DND-41 (cell line): ENCODE results near the gene PCK2.

Experiments used
- ATAC-seq: fragments of 200-7000 bp; cut with Tn5 transposase; 3 replicates; pipeline ENCODE4 v1.9.1; 2021; ENCODE audit warnings: low read depth; ENCODE audit not compliant: insufficient read depth
- DNase-seq: peaks from one replicate; pipeline ENCODE4 v3.0.0-alpha.2; 2020
- H2AFZ ChIP-seq: 2 replicates; pipeline ENCODE4 v1.6.0; 2012; ENCODE audit warnings: low read depth, low read length
- H3K27ac ChIP-seq: 2 replicates; pipeline ENCODE4 v1.5.1; 2012; ENCODE audit warnings: low read length, inconsistent platforms
- H3K27me3 ChIP-seq: fragments of 200-600 bp; sonication (generic); 2 replicates; pipeline ENCODE4 v1.6.0; 2012; ENCODE audit warnings: low read length, mild to moderate bottlenecking, inconsistent platforms; ENCODE audit not compliant: insufficient read depth, poor library complexity
- H3K36me3 ChIP-seq: 2 replicates; pipeline ENCODE4 v1.5.1; 2012; ENCODE audit warnings: low read length, inconsistent platforms; ENCODE audit not compliant: insufficient read depth
- H3K4me1 ChIP-seq: 2 replicates; pipeline ENCODE4 v1.5.1; 2012; ENCODE audit warnings: mild to moderate bottlenecking, low read length; ENCODE audit not compliant: insufficient read depth
- H3K4me2 ChIP-seq: 2 replicates; pipeline ENCODE4 v1.6.0; 2012; ENCODE audit warnings: mild to moderate bottlenecking, moderate library complexity, low read length, inconsistent platforms; ENCODE audit not compliant: insufficient read depth
- H3K4me3 ChIP-seq, 2 experiments: fragments of 200-600 bp in 1 of 2; shearing (Covaris generic) in 1 of 2; 2 replicates each; pipeline ENCODE4 v1.5.1; 2012 to 2016; ENCODE audit warnings: inconsistent platforms in 2 of 2, low read length in 2 of 2, mild to moderate bottlenecking in 2 of 2, low read depth in 1 of 2, moderate library complexity in 1 of 2
- H3K79me2 ChIP-seq: 2 replicates; pipeline ENCODE4 v1.6.0; 2012; ENCODE audit warnings: low read length, inconsistent platforms; ENCODE audit not compliant: insufficient read depth
- H3K9ac ChIP-seq: 2 replicates; pipeline ENCODE4 v1.6.0; 2012; ENCODE audit warnings: low read depth, mild to moderate bottlenecking, inconsistent platforms, low read length, moderate library complexity
- H3K9me3 ChIP-seq: 2 replicates; pipeline ENCODE4 v1.5.1; 2012; ENCODE audit warnings: low read length, moderate library complexity, mild to moderate bottlenecking, inconsistent platforms; ENCODE audit not compliant: insufficient read depth, severe bottlenecking
- H4K20me1 ChIP-seq: 2 replicates; pipeline ENCODE4 v1.6.0; 2012; ENCODE audit warnings: low read length; ENCODE audit not compliant: insufficient read depth
- CTCF ChIP-seq: IDR thresholded peaks from 2 replicates; pipeline ENCODE4 v1.5.1; 2012; ENCODE audit warnings: borderline replicate concordance, low read length, moderate library complexity, mild to moderate bottlenecking; ENCODE audit not compliant: poor library complexity, severe bottlenecking; ENCODE audit errors: extremely low read depth
- EZH2 ChIP-seq: IDR thresholded peaks from 3 replicates; pipeline ENCODE4 v1.6.1; 2012; ENCODE audit warnings: borderline replicate concordance, low read depth, mild to moderate bottlenecking, moderate library complexity, low read length, inconsistent platforms; ENCODE audit not compliant: severe bottlenecking

The PCK2 gene

GRCh38 chr14:24130717-24131548, 36.8 kb downstream of the PCK2 start:
- TF ChIP-seq CTCF (no peak), EZH2 (no peak)
- H3K4me1 ChIP-seq = peaks cover 7% of the 10 kb centered on the region
- DNase-seq (no peak), ATAC-seq (no peak)
- H3K79me2 ChIP-seq = no peaks in the 10 kb centered on the region
- no peak overlapping the region for H2AFZ ChIP-seq
- no peaks in the 10 kb centered on the region for H3K27me3 ChIP-seq
- H3K4me3 ChIP-seq = no peak overlapping the region
- no peak overlapping the region for H3K27ac ChIP-seq
- no peaks in the 10 kb centered on the region for H3K36me3 ChIP-seq
- H3K9me3 ChIP-seq = no peaks in the 10 kb centered on the region
- no peak overlapping the region for H3K4me2 ChIP-seq
- H3K9ac ChIP-seq = no peak overlapping the region
- no peaks in the 10 kb centered on the region for H4K20me1 ChIP-seq

- DNase-seq = no peak
- ATAC-seq = no peak
- H3K27ac ChIP-seq = no peak overlapping the region
Measured at GRCh38 chr14:24131549-24131966, 37.4 kb downstream of the PCK2 start.

GRCh38 chr14:24132061-24132685, 38.1 kb downstream of the PCK2 start:
- H3K4me2 ChIP-seq = no peak overlapping the region
- DNase-seq = no peak
- no peak for ATAC-seq
- H3K27ac ChIP-seq = no peak overlapping the region
- peaks cover 12% of the 10 kb centered on the region for H3K79me2 ChIP-seq
- H2AFZ ChIP-seq = no peak overlapping the region
- peaks cover 16% of the 10 kb centered on the region for H3K4me1 ChIP-seq
- no peak for TF ChIP-seq EZH2
- TF ChIP-seq CTCF = no peak
- H4K20me1 ChIP-seq = peaks cover 7% of the 10 kb centered on the region; the same call in 1 of the 2 replicates
- H3K27me3 ChIP-seq = no peaks in the 10 kb centered on the region
- H3K36me3 ChIP-seq = peaks cover 4% of the 10 kb centered on the region
- H3K9me3 ChIP-seq = no peaks in the 10 kb centered on the region
- no peak overlapping the region; the same call in 1 of the 2 replicates for H3K9ac ChIP-seq
- no peak overlapping the region for H3K4me3 ChIP-seq

More at GRCh38 chr14:24131549-24131966, 37.4 kb downstream of the PCK2 start:
- TF ChIP-seq CTCF (no peak), EZH2 (no peak)
- H3K9ac ChIP-seq = no peak overlapping the region; the same call in 1 of the 2 replicates
- no peak overlapping the region for H3K4me3 ChIP-seq
- H4K20me1 ChIP-seq = 0 out of 2 replicates have a peak, but pooled peaks cover 2% of the 10 kb centered on the region
- no peaks in the 10 kb centered on the region for H3K9me3 ChIP-seq
- H3K27me3 ChIP-seq = no peaks in the 10 kb centered on the region
- H3K79me2 ChIP-seq = peaks cover 6% of the 10 kb centered on the region
- H3K4me2 ChIP-seq = no peak overlapping the region
- H3K4me1 ChIP-seq = peaks cover 9% of the 10 kb centered on the region
- no peaks in the 10 kb centered on the region; the same call in 1 of the 2 replicates for H3K36me3 ChIP-seq
- H2AFZ ChIP-seq = no peak overlapping the region
